Measurements from ENCODE around the gene CLPX.
"Not testable (repeated sequence)": the region's sequence is repeated elsewhere in the genome, so short reads cannot be mapped to it uniquely, and the experiment has no call there.

Gene CLPX

GRCh38 chr15:65099801-65100200 is 85.3 kb downstream of the CLPX start:
- not testable (repeated sequence) for DNase-seq

- no peak for DNase-seq
Observed at GRCh38 chr15:65099336-65099735, 85.8 kb downstream of the CLPX start.

Measured in hematopoietic multipotent progenitor cell treated with erythropoietin and hydrocortisone succinate and interleukin-3 and kit ligand, for 4 days (in vitro differentiated cells).